Testis (tissue), 3 donors: ENCODE data around the gene ELF3. TPM values are rescaled to one million over a fixed set of nuclear protein-coding genes. Genes with fewer than 3 reads are reported as not detected.

Experiments
- DNase-seq: peaks from one replicate; pipeline ENCODE4 v3.0.0-alpha.2; 2019
- H3K27ac ChIP-seq, 2 donors: fragments of 200-600 bp; sonication (generic); one replicate each; pipeline ENCODE4 v1.5.1; 2019
- H3K27me3 ChIP-seq: fragments of 200-600 bp; sonication (generic); one replicate; pipeline ENCODE4 v1.5.1; 2019
- H3K36me3 ChIP-seq: fragments of 200-600 bp; sonication (generic); one replicate; pipeline ENCODE4 v1.5.1; 2017; ENCODE audit warnings: low read depth; ENCODE audit errors: missing control alignments
- H3K4me1 ChIP-seq: fragments of 200-600 bp; sonication (generic); one replicate; pipeline ENCODE4 v1.5.1; 2019
- H3K4me3 ChIP-seq, 2 donors: fragments of 200-600 bp; sonication (generic); one replicate each; pipeline ENCODE4 v1.5.1; 2017 to 2019
- H3K9me3 ChIP-seq: fragments of 200-600 bp; sonication (generic); one replicate; pipeline ENCODE4 v1.5.1; 2017
- CTCF ChIP-seq, 3 experiments: fragments of 450-650 bp in 2 of 3; fragments of 200-600 bp in 1 of 3; sonication (generic) in 1 of 3; IDR thresholded peaks; one replicate each; pipeline ENCODE4 v1.5.1; 2016 to 2019; ENCODE audit warnings: antibody characterized with exemption in 3 of 3, mild to moderate bottlenecking in 2 of 3, moderate library complexity in 1 of 3
- POLR2A ChIP-seq: fragments of 450-650 bp; IDR thresholded peaks from one replicate; pipeline ENCODE4 v1.6.1; 2017; ENCODE audit warnings: antibody characterized with exemption, mild to moderate bottlenecking, moderate library complexity
- WGBS, 2 donors: methylation state at CpG; one replicate each; pipeline ENCODE4 v1.1.5; 2018; 5-methylcytosine and 5-hydroxymethylcytosine counted together
- intact Hi-C: fragments of 100-400 bp; cut with DNase I; formaldehyde crosslinking; loops from one replicate; pipeline ENCODE4 v1.15.1; 2023; ENCODE audit warnings: low total_unique reads
- polyA plus RNA-seq: library from polyadenylated mRNA; stranded (reverse); fragments of 350-450 nt; fragmentation: Illumina TruSeq; extraction: RNeasy Lipid Tissue Mini Kit (QIAGEN cat#74804); gene quantifications from one replicate; pipeline ENCODE4 v1.2.3, GENCODE V29; 2014; ENCODE audit warnings: low read depth, low replicate concordance; ENCODE audit not compliant: insufficient read depth
- total RNA-seq, 2 donors: library from RNA; depleted of rRNA; stranded (reverse); fragments of >200 nt; gene quantifications; one replicate each; pipeline ENCODE4 v1.2.3, GENCODE V29; 2016

ELF3 gene
- total and polyA plus RNA-seq, 3 donors from 2014 or later: 0.43 to 3.3 (median 0.79) TPM

GRCh38 chr1:201968202-201968925, 42.0 kb upstream of the ELF3 start:
- intact Hi-C loops: no loop called here

GRCh38 chr1:201970334-201971159, 39.8 kb upstream of the ELF3 start:
- Histone ChIP-seq H3K9me3 (no peaks in the 10 kb centered on the region), H3K4me3 (no peak overlapping the region), H3K27me3 (no peaks in the 10 kb centered on the region), H3K27ac (no peak overlapping the region), H3K36me3 (no peaks in the 10 kb centered on the region), H3K4me1 (no peaks in the 10 kb centered on the region)
- 57 to 61% methylated on average over 9 of the region's 9 CpGs for WGBS, 2 donors
- no peak for TF ChIP-seq POLR2A
- TF ChIP-seq CTCF (IDR thresholded peaks at IDR 0.05): no peak
- intact Hi-C loops: no loop called here
- no peak for DNase-seq

More at GRCh38 chr1:201968202-201968925, 42.0 kb upstream of the ELF3 start:
- DNase-seq: no peak
- WGBS, 2 donors: 82 to 88% methylated on average over 16 of the region's 16 CpGs
- Histone ChIP-seq H3K4me1 (no peaks in the 10 kb centered on the region), H3K4me3 (no peak overlapping the region), H3K27ac (no peak overlapping the region), H3K27me3 (no peaks in the 10 kb centered on the region), H3K9me3 (no peaks in the 10 kb centered on the region), H3K36me3 (no peaks in the 10 kb centered on the region)
- TF ChIP-seq POLR2A: no peak
- TF ChIP-seq CTCF (IDR thresholded peaks at IDR 0.05): no peak

GRCh38 chr1:201982082-201982622, 28.2 kb upstream of the ELF3 start:
- H3K36me3 ChIP-seq: no peaks in the 10 kb centered on the region
- WGBS, 2 donors: 13 to 18% methylated on average over 11 to 16 of the region's 31 CpGs
- intact Hi-C loops: no loop called here
- peaks cover 5% of the 10 kb centered on the region for H3K4me1 ChIP-seq
- no peak for TF ChIP-seq POLR2A
- TF ChIP-seq CTCF (IDR thresholded peaks at IDR 0.05): no peak
- no peaks in the 10 kb centered on the region for H3K9me3 ChIP-seq
- peak overlapping the region in 1 of 2 donors; percentile 80 for H3K27ac ChIP-seq
- peak; percentile 79 for DNase-seq
- H3K4me3 ChIP-seq: peak overlapping the region; percentile 87 to 93
- H3K27me3 ChIP-seq: no peaks in the 10 kb centered on the region

- peak; percentile 63 for DNase-seq
- Histone ChIP-seq H3K4me1 (peaks cover 5% of the 10 kb centered on the region), H3K27ac (peak within 1 kb of the TSS; percentile 77 to 80), H3K4me3 (peak within 1 kb of the TSS; percentile 87 to 93), H3K36me3 (no peaks in the 10 kb centered on the region), H3K9me3 (no peaks in the 10 kb centered on the region), H3K27me3 (no peaks in the 10 kb centered on the region)
- 0 to 1% methylated on average over 18 to 20 of the region's 80 CpGs for WGBS, 2 donors
- TF ChIP-seq CTCF (IDR thresholded peaks at IDR 0.05) (peak in 1 of 3 experiments; percentile 1), POLR2A (no peak)
- intact Hi-C loops: no loop called here
Observed at GRCh38 chr1:201982623-201983379, 27.6 kb upstream of the ELF3 start, which contains the start of gene RNPEP. RNPEP (plus strand) TSS chr1:201982648; CDS start chr1:201982667, 19 bp downstream.
